HG03103 (cell line): ENCODE measurements around the gene PLK1.
"Not testable (repeated sequence)": the region's sequence is repeated elsewhere in the genome, so short reads cannot be mapped to it uniquely, and the experiment has no call there.

Experiments
- ATAC-seq: cut with Tn5 transposase; IDR thresholded peaks from one replicate; pipeline ENCODE4 v1.9.1; 2021; ENCODE audit warnings: low read depth; ENCODE audit not compliant: unreplicated experiment

PLK1 gene

GRCh38 chr16:23706439-23706838 lies 27.8 kb downstream of the PLK1 start:
- ATAC-seq, result no peak

- ATAC-seq, result no peak
Observed at GRCh38 chr16:23709536-23709935, 30.8 kb downstream of the PLK1 start.

- no peak for ATAC-seq
Observed at GRCh38 chr16:23710008-23710407, 31.3 kb downstream of the PLK1 start.

- no peak for ATAC-seq
Observed at GRCh38 chr16:23710504-23710903, 31.8 kb downstream of the PLK1 start.

- no peak for ATAC-seq
Observed at GRCh38 chr16:23711785-23712184, 33.1 kb downstream of the PLK1 start.

GRCh38 chr16:23712976-23713375 lies 34.3 kb downstream of the PLK1 start, which contains the start of gene ERN2:
TSS of gene ERN2 (minus strand) at chr16:23713222. CDS start at chr16:23713187, 35 bp downstream.
- no peak for ATAC-seq

- no peak for ATAC-seq
Observed at GRCh38 chr16:23716484-23716883, 37.8 kb downstream of the PLK1 start.

- not testable (repeated sequence) for ATAC-seq
Observed at GRCh38 chr16:23722613-23723240, 44.0 kb downstream of the PLK1 start.

- no peak for ATAC-seq
Observed at GRCh38 chr16:23724096-23724784, 45.6 kb downstream of the PLK1 start.

GRCh38 chr16:23724785-23725131 lies 46.1 kb downstream of the PLK1 start:
- ATAC-seq, result no peak

- no peak for ATAC-seq
Observed at GRCh38 chr16:23726710-23727109, 48.0 kb downstream of the PLK1 start.

GRCh38 chr16:23728112-23728477 lies 49.4 kb downstream of the PLK1 start:
- no peak for ATAC-seq

GRCh38 chr16:23729503-23730424 lies 51.1 kb downstream of the PLK1 start:
- ATAC-seq, result no peak

GRCh38 chr16:23734176-23734893 lies 55.6 kb downstream of the PLK1 start:
- no peak for ATAC-seq

GRCh38 chr16:23737423-23738028 lies 58.8 kb downstream of the PLK1 start:
- ATAC-seq, result not testable (repeated sequence)

- ATAC-seq, result no peak
Observed at GRCh38 chr16:23739516-23739915, 60.8 kb downstream of the PLK1 start.
